Measurements from ENCODE around the gene CBX8.
A peak's percentile ranks its signal among the peaks of the same experiment; 100 is the strongest.

Gene CBX8

DNA sequence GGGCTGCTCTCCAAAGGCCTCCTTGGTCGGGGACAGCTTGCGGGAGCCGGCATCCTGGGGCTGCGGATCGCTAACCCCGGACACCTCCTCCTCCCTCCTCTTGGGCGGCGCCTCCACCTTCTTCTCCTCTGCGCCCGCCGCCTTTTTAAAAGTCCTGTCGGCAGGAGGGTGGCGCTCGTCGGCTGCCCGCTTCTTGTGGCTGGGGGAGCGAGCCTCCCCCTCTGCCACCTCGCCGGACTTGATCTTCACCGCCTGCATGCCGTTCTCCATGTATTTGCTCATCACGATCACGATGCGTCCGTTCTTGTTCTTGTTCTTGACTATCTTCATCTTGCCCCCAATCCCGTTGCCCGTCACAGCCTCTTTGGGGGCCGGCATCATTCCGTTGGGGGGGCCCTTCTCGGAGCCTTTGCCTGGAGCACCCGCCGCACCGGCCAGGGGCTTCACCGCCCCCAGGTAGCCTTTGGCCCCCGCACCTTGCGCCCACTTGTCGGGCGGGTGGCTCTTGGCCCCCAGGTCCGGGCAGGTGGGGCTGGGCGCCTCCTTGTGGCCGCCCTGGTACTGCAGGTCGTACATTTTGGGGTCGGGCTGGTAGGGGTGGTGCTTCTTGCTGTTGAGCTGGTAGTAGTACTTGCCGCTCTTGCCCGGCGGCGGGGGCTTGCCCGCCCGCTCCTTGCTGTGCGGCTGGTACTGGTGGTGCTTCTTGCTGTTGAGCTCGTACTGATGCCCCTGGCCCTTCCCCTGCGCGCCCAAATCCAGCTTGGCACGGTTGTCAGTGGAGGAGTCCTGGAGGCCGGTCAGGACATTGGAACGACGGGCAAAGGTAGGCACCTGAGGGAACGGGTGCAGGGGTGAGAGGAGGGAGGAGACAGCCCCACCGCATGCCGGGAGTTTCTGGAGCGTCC, 37.9 kb upstream of the CBX8 start:
- no peak for DNase-seq

- no peak for DNase-seq
These were observed 37.1 kb upstream of the CBX8 start for GRCh38 chr17:79833744-79834564.

DNA sequence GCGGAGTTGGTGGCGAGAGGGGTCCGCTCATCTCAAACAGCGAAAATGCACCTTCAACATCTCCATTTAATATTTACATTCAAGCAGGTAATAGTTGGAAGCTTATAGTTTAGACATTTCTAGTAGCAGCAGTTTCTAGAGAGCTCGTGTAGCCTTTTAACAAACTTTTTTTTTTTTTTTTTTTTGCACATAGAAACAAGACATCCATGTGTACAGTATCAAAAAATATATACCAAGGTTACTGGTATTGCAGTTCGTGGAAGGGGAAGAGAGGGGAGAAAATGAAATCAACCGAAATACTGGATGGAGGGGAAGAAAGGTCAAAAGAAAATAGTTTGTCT, 36.2 kb upstream of the CBX8 start:
- no peak for DNase-seq

GRCh38 chr17:79832218-79833109, 35.6 kb upstream of the CBX8 start:
- DNase-seq, result no peak

DNA sequence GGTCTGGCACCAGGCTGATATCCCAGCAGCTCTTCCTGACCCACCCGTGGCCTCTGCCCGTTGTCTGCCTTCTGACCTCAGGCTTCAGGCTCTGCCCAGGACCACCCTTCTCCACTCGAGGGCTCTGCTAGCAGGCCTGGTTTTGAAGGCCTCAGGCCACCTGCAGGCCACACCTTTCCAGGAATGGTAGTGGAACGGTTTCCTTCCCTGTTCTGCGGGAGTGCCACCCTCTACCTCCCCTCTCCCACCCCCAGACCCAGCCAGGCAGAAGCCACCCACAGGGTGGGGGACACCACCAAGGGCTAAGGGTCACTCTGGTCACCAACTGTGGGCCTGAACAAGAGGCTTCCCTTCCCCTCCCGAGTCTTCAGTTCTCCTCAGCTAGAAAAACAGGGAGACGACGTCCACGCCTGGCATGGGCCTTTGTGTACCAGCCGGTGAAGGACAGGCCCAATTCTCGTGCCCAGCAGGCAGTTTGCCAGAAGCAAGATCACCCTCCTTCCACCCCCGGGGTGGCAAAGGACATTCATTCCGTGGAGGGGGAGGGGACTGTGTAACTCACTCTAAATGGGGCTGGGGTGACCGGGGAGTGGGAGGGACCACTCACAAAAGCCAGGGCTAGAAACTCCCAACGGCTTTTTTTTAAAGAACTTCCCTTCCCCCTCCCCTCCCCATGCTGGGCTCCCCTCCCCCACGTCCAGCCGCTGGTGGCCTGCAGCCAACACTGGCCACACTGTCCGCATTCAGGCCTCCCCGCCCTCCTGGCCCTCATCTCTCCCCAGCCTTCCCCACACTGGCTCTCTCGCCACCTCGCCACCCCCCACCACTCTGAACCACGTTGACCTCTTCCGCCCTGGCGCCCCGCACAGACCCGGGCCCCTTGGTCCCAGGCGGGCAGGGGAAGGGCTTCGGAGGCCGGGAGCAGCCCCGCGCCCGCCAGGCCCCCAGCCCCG, 34.7 kb upstream of the CBX8 start:
- no peak for DNase-seq

DNA sequence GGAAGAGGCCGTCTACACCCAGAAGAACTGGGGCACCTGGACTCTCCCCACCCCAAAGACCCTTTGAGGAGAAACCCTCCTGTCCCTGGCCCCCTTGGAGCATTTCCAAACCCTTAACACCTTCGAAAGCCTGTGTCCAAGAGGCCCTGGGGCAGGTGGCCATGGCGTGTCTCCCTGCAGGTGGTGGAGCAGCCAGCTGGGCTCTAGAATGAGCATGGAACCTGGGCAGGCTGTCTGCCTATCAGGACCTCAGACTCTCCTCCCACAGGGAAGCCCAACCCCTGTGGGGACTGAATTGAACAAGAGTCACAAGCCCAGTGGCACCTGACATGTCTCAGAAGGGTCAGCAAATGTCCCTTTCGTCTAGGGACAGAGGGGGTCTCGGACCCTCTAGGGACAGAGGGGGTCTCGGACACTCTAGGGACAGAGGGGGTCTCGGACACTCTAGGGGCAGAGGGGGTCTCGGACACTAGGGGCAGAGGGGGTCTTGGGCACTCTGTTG, 33.9 kb upstream of the CBX8 start:
- peak; percentile 41 for DNase-seq

GRCh38 chr17:79830303-79830702, 33.4 kb upstream of the CBX8 start:
- no peak for DNase-seq

GRCh38 chr17:79829457-79829856, 32.6 kb upstream of the CBX8 start:
- DNase-seq, result no peak

GRCh38 chr17:79829004-79829403, 32.1 kb upstream of the CBX8 start:
- DNase-seq, result no peak

GRCh38 chr17:79826841-79827578, 30.1 kb upstream of the CBX8 start:
- no peak for DNase-seq

DNA sequence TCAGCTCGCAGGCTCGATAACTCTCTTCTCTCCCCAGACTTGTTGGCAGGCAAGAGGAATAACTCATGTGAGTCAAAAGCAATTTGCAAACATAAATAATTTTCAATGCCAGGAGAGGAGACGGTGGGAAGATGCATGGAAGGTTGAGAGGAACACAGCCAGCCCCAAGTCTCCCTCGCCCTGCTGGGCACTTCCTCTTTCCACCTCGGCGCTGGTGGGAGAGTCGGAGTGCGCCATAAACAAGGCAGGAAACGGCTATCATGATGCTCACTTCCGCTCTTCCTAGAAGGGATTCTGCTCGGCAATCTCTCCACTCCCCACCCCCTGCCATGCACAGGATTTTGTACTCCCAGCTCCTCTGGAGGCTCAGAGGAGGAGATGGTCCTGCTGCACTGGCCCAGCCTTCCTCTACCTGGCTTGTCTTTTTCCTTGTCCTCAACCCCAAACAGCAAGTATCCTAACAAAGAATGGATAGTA, 29.4 kb upstream of the CBX8 start:
- DNase-seq, result no peak

DNA sequence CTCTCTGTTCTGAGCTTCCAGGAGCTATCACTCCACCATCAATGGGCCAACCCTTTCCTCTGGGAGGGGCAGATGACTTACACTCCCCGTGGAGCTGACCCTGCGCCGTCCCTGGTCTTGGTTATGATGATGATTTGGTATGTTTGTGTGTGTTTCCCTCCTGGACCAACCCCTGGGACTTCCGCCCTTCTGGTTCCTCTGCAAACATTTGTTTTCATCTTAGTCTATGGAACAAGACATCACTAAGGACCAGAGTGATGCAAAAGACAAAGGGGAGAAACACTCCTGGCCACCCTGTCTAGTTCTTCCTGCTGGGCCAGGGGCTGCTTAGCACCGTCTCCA, 28.7 kb upstream of the CBX8 start:
- DNase-seq, result no peak

DNA sequence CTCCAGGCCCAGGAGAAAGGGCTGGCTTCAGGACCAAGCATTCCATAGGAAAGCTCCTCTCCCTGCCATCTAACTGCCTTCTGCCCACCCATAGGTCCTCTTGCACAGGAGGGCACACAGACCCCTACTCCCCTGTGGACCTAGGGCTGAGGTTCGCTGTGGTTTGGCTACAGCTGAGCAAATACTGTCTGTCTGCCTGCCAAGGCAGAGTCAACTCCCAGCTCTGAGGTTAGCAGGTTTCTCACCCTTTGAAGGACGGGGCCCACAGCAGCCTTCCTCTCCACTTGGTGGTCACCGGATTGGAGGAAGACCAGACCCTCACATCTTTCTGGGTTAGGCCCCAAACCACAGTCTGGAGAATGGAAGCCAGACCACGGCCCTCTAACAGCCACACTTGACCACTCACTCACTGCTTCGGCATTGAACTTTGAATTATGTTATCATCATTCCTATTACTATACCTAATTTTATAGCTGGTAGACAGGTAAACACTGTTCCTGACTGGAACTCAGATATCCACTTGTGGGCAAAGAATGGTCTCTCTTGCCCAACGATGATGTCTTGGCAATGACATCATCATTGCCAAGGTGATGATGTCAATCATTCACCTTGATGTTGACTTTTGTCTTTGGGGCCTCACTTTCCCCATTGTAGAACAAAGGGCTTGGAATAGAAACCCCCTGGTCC, 28.2 kb upstream of the CBX8 start:
- DNase-seq, result no peak

DNA sequence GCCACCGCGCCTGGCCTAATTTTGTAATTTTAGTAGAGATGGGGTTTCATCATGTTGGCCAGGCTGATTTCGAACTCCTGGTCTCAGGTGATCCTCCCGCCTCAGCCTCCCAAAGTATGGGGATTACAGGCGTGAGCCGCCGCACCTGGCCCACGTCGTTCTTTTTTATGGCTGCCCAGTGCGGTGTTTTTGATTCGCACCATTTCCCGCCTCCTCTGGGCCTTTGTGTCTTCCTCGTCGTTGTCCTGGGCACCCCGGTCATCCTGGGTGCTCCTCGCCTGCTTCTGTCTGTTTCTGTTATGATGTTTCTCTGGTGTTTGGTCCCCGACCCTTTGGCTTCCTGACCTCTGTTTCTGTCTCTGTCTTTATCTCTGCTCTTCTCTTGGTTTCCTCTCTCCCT, 27.4 kb upstream of the CBX8 start:
- DNase-seq, result no peak

DNA sequence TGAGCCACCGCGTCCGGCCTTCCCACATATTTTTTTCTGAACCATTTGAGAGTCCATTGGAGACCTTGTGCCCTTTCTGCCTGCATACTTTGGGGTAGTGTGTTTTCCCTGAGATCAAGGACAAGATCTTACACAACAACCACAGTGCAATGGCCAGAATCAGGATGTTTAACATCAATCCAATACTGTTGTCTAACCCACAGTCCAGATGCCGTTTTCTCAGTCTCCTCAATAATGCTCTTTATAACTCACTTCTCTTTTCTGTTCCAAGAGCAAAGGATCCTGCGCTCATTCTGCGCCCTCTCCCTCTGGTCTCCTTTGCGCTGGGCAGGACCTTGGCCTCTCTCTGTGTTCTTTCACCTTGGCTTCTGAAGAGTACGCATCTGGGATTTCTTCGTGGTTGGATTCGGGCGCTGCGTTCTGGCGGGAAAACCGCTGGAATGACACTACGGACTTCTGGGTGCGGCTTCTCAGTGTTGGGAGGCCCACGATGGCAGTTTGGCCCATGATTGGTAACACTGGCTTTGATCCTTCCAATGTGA, 25.8 kb upstream of the CBX8 start:
- no peak for DNase-seq

GRCh38 chr17:79821331-79822095, 24.6 kb upstream of the CBX8 start:
- DNase-seq, result no peak

DNA sequence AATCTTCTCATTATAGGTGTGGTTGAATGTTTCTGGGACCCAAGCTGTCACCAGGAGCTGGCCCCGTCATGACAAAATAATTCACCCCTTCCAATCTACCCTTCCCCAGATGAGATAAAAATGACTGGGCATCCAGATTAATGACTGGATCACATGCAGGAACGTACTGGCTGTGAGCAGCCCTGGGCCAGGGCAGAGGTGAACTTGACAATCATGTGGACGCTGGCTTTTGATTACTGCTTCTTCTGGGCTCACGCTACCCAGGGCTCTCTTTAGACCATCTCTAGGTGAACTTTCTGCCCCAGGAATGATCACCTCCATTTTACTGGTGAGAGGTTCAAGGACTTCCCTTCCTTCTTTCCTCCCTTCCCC, 24.1 kb upstream of the CBX8 start:
- DNase-seq, result no peak

DNA sequence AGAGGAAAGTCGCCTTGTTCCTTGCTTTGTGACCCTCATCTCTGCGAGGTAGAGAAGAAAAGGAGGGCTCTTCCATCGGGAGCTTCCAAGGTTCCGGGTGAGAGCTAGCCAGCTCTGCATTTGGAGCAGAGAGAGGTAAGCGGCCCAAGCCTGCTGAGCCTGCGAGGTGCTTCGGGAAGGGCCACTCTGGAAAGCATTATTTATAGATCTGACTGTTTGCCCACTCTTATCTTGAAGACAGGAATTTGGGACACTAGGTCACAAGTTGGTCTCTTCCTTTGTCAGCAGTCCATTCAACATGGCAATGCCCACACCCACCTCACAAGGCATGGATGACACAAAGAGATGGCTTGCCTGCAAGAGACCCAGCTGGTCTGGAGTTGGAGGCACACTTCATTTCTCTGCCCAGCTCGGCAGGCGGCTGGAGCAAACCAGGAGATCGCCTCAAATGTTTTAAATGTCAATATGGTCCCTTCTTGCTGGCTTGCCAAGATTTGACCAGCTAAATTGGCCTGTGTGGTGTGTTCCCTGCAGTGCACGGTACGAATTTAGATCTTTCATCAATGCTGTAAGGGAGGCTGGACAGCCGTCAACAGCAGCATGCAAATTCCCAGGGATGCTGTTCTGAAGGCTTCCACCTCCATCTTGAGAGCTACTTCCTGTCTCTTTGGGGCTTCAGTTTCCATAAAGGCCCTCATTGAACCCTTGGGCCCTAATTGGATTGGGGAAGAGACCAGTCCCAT, 22.8 kb upstream of the CBX8 start:
- no peak for DNase-seq

DNA sequence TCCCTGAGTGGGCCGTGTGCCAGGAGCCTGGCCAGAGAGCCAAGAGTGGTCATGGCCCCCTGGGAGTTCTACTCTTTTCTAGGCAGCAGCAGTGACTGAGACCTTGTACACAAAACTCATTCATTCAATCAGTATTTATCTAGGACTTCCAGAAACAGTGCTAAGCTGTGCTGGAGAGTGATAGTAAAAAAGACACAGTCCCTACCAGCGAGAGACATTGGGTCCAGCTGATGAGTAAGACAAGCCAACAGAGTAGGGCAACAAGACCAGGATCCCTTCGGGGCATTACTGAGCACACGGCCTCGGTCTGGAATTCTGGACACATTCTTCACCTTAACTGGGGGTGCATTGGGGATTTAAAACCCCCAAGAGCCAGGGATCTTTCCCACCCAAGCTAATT, 22.2 kb upstream of the CBX8 start:
- DNase-seq, result no peak

Data from NCI-H69 (cell line).